Adrenal gland (tissue), 12 donors: Measurements from ENCODE around the gene SECISBP2. TPM values are rescaled to one million over a fixed set of nuclear protein-coding genes. Genes with fewer than 3 reads are reported as not detected.
A peak's percentile ranks its signal among the peaks of the same experiment; 100 is the strongest.

Experiments
- DNase-seq, 7 donors: peaks; one replicate each; pipeline ENCODE4 v3.0.0-alpha.2; 2019 to 2020
- H3K27ac ChIP-seq, 5 donors: fragments of 200-600 bp; sonication (generic) in 4 of 5; 1 replicate in 3 of 5; 2 replicates in 2 of 5; pipeline versions ENCODE4 v1.5.1 to v1.8.0; 2016 to 2020; ENCODE audit warnings: mild to moderate bottlenecking in 1 of 5
- H3K27me3 ChIP-seq: fragments of 200-600 bp; 2 replicates; pipeline ENCODE4 v1.8.0; 2021
- H3K36me3 ChIP-seq, 2 donors: fragments of 200-600 bp; replicated peaks in 1 of 2; 1 replicate in 1 of 2; 2 replicates in 1 of 2; pipeline versions ENCODE4 v1.5.1 to v1.8.0; 2018 to 2022
- H3K4me1 ChIP-seq, 2 donors: fragments of 200-600 bp; replicated peaks in 1 of 2; 1 replicate in 1 of 2; 2 replicates in 1 of 2; pipeline versions ENCODE4 v1.5.1 to v1.8.0; 2018 to 2021
- H3K4me3 ChIP-seq, 4 donors: fragments of 200-600 bp; sonication (generic) in 3 of 4; one replicate each; pipeline ENCODE4 v1.5.1; 2016 to 2018
- H3K9me3 ChIP-seq, 3 donors: fragments of 200-600 bp; sonication (generic) in 1 of 3; replicated peaks in 1 of 3; 1 replicate in 2 of 3; 2 replicates in 1 of 3; pipeline versions ENCODE4 v1.5.1 to v1.8.0; 2016 to 2021
- POLR2A ChIP-seq, 2 donors: fragments of 450-650 bp; IDR thresholded peaks; one replicate each; pipeline ENCODE4 v1.6.1; 2017; ENCODE audit warnings: antibody characterized with exemption in 2 of 2, mild to moderate bottlenecking in 2 of 2, moderate library complexity in 1 of 2
- WGBS, 4 donors: extraction: QIAGEN DNeasy Blood & Tissue Kit in 2 of 4; methylation state at CpG; one replicate each; pipeline versions ENCODE4 v1.1.5 to v1.1.7; 2013 to 2017; 5-methylcytosine and 5-hydroxymethylcytosine counted together
- intact Hi-C, 2 donors: fragments of 100-400 bp; cut with DNase I; formaldehyde crosslinking; loops; one replicate each; pipeline versions ENCODE4 v1.14.1 to v1.15.0; 2022 to 2023
- polyA plus RNA-seq, 3 donors: library from polyadenylated mRNA; stranded (reverse); fragments of 200-250 nt in 2 of 3; fragments of 350-450 nt in 1 of 3; fragmentation: Illumina TruSeq in 1 of 3; extraction: RNeasy Lipid Tissue Mini Kit (QIAGEN cat#74804) in 1 of 3; gene quantifications; one replicate each; pipeline ENCODE4 v1.2.3, GENCODE V29; 2013 to 2014
- total RNA-seq, 9 donors: library from RNA; depleted of rRNA in 4 of 9; stranded (reverse); fragments of >200 nt in 4 of 9; fragments of 120-200 nt in 1 of 9; fragmentation: NEBNext Ultra II Directional in 1 of 9; extraction: Animal tissue kit (Norgen Biotek cat#: 25700) in 1 of 9; gene quantifications; one replicate each; pipeline versions ENCODE4 v1.1.0 to v1.2.4, GENCODE V29; 2013 to 2023
- TF ChIP-seq, protein P1 (sequence below), 6 experiments: fragments of 450-650 bp in 4 of 6; fragments of 200-600 bp in 2 of 6; sonication (generic) in 1 of 6; IDR thresholded peaks; 1 replicate in 5 of 6; 2 replicates in 1 of 6; pipeline versions ENCODE4 v1.5.1 to v1.8.0; 2016 to 2021; ENCODE audit warnings: antibody characterized with exemption in 6 of 6, mild to moderate bottlenecking in 2 of 6, moderate library complexity in 1 of 6
- donor health status: healthy with polysubstance abuse.
- donor health status: Bipolar disorder and iron deficiency.
- donor health status: DM: yes; HTN: yes; CAD: no.
- donor health status: DM: no; HTN: no; CAD: no.
- donor health status: DM: no; HTN: no; CAD: no.
- donor health status: DM: yes; HTN: yes; CAD: no.

The SECISBP2 gene
- total and polyA plus RNA-seq, 12 donors = 31.7 to 76.1 (median 46.8) TPM

GRCh38 chr9:89314955-89315354, 3.3 kb upstream of the SECISBP2 start:
- DNase-seq = no peak
- 95 to 100% (median 97%) methylated on average over 1 of the region's 1 CpG for WGBS, 4 donors
- H3K27ac ChIP-seq = no peak overlapping the region
- TF ChIP-seq, protein P1, sequence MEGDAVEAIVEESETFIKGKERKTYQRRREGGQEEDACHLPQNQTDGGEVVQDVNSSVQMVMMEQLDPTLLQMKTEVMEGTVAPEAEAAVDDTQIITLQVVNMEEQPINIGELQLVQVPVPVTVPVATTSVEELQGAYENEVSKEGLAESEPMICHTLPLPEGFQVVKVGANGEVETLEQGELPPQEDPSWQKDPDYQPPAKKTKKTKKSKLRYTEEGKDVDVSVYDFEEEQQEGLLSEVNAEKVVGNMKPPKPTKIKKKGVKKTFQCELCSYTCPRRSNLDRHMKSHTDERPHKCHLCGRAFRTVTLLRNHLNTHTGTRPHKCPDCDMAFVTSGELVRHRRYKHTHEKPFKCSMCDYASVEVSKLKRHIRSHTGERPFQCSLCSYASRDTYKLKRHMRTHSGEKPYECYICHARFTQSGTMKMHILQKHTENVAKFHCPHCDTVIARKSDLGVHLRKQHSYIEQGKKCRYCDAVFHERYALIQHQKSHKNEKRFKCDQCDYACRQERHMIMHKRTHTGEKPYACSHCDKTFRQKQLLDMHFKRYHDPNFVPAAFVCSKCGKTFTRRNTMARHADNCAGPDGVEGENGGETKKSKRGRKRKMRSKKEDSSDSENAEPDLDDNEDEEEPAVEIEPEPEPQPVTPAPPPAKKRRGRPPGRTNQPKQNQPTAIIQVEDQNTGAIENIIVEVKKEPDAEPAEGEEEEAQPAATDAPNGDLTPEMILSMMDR (IDR thresholded peaks at IDR 0.05) = no peak
- no peak for TF ChIP-seq POLR2A (IDR thresholded peaks at IDR 0.05)
- intact Hi-C loops = no loop called here
- H3K27me3 ChIP-seq = no peaks in the 10 kb centered on the region
- H3K4me1 ChIP-seq = peaks cover 22 to 40% of the 10 kb centered on the region in 2 donors
- H3K4me3 ChIP-seq = no peak overlapping the region
- peaks cover 0 to 5% of the 10 kb centered on the region in 2 donors for H3K36me3 ChIP-seq
- H3K9me3 ChIP-seq = no peaks in the 10 kb centered on the region

DNA sequence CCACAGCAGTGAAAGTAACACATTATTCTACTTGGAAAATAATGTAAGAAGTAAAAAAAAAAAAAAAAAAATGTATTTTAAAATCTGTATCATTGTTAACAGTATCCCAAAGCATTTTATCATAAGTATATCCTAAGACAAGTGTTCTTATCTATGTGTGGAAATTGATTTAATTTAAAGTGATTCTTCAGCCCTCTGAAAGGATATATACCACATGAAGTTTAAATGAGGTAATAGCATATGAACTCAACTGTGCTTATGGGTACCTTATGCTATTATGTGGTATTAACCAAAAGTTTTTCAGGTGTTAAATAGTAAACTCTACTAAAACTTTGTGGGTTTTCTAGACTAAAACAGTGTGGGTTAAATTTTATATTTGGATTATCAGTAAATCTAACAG, 2.8 kb upstream of the SECISBP2 start:
- Histone ChIP-seq H3K27me3 (no peaks in the 10 kb centered on the region), H3K4me3 (no peak overlapping the region), H3K36me3 (peaks cover 0 to 5% of the 10 kb centered on the region in 2 donors), H3K9me3 (no peaks in the 10 kb centered on the region), H3K27ac (no peak overlapping the region), H3K4me1 (peaks cover 26 to 45% of the 10 kb centered on the region in 2 donors)
- TF ChIP-seq, protein P1 (IDR thresholded peaks at IDR 0.05) = no peak
- no peak for TF ChIP-seq POLR2A (IDR thresholded peaks at IDR 0.05)
- intact Hi-C loops = no loop called here
- no peak for DNase-seq

DNA sequence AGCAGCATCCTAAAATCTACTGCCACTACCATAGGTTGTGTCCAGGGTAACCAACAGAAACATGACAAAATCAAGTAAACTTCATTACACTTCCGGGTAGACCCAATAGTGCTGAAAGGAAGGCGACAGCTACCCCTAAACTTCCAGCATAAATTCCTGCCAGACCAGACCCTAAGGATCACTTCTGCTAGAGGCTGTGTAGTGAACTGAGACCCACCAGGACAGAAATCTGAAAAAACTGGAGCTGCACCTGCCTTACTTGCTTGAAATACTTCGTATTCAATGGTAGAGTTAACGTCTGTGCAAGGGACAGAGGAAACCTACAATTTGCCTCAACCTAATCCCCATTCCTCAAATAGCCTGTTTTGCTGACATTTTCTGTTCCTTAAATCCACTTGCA, 1.0 kb upstream of the SECISBP2 start:
- Histone ChIP-seq H3K27ac (peak overlapping the region in 4 of 5 donors; percentile 3 to 100 (median 92)), H3K36me3 (peaks cover 0 to 5% of the 10 kb centered on the region in 2 donors), H3K4me1 (peaks cover 26 to 42% of the 10 kb centered on the region in 2 donors), H3K9me3 (no peaks in the 10 kb centered on the region), H3K4me3 (no peak overlapping the region), H3K27me3 (no peaks in the 10 kb centered on the region)
- WGBS, 4 donors = 79 to 87% (median 82%) methylated on average over 4 of the region's 4 CpGs
- intact Hi-C loops = no loop called here
- peak in 1 of 7 donors; percentile 8 for DNase-seq
- TF ChIP-seq, protein P1 (IDR thresholded peaks at IDR 0.05) = no peak
- no peak for TF ChIP-seq POLR2A (IDR thresholded peaks at IDR 0.05)

- intact Hi-C loops = no loop called here
- H3K27ac ChIP-seq = peak overlapping the region; percentile 85 to 100 (median 100)
- no peaks in the 10 kb centered on the region for H3K9me3 ChIP-seq
- DNase-seq = no peak
- peaks cover 0 to 5% of the 10 kb centered on the region in 2 donors for H3K36me3 ChIP-seq
- H3K27me3 ChIP-seq = no peaks in the 10 kb centered on the region
- TF ChIP-seq POLR2A (IDR thresholded peaks at IDR 0.05) = no peak
- TF ChIP-seq, protein P1 (IDR thresholded peaks at IDR 0.05) = peak in 2 of 6 experiments; percentile 1 to 19
- H3K4me1 ChIP-seq = peaks cover 18 to 37% of the 10 kb centered on the region in 2 donors
- H3K4me3 ChIP-seq = peak overlapping the region in 3 of 4 donors; percentile 35 to 94 (median 88)
- WGBS, 4 donors = 3 to 5% (median 4%) methylated on average over 13 of the region's 13 CpGs
These were observed 960 bp downstream of the SECISBP2 start for GRCh38 chr9:89319015-89319905.
